Tongue (tissue), 2 donors: ENCODE measurements around the gene MARCOL. TPM values are rescaled to one million over a fixed set of nuclear protein-coding genes. Genes with fewer than 3 reads are reported as not detected.

Experiments
- DNase-seq: peaks from one replicate; pipeline ENCODE4 v3.0.0-alpha.2; 2015
- total RNA-seq: library from RNA; depleted of rRNA; stranded (reverse); fragments of >200 nt; gene quantifications from one replicate; pipeline ENCODE4 v1.2.3, GENCODE V29; 2014

Gene MARCOL, protein sequence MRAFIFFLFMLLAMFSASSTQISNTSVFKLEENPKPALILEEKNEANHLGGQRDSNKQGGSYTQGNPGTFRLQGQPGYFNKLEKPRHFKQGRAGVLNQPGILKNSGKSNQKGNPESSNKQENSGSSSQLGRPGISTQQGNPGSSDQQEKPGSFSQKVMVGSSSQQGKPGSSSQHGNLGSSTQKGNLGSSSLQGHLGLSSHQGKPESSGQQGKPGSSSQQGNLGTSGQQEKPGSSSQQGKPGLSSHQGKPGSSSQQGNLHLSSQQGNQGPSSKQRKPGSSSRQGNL
- total RNA-seq: not detected

DNA sequence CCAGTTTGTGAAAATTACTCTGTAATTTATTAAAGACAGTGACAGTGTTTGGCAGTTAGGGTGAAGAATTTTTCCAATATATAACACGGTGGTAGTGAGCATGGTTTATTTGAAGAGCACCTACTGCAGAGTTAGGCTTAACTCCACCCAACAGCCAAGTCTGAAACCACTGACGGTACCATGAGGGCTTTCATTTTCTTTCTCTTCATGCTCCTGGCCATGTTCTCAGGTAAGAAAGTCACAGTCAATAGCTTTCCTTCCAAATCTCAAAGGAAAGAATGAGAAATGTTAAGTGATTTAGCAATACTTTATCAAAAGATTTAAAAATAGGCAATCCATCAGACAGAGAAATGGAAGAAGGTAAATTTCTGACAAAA is at the start of gene MARCOL:
Gene MARCOL (plus strand): TSS at position 108 of the 377 bp plus-strand sequence. CDS start 73 bp downstream, at position 181.
- DNase-seq: no peak

DNA sequence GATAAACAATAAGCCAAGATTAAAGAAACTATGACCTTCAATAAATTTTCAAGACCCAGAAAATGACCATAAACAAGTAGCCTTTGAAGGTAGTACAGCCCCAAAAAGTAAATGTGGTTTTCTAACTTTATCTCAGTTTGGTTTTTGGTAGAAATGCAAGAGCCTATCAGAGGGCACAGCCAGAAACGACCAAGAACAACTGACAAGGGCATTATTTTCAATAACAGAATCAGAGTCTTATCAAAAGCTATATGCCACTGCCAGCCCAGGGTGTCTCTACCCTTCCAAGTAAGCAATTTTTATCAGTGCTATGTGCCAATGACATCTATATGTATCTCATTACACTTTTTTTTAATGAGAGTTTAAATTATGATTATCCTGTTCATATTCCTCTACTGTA is 47.3 kb upstream of the MARCOL start:
- no peak for DNase-seq

DNA sequence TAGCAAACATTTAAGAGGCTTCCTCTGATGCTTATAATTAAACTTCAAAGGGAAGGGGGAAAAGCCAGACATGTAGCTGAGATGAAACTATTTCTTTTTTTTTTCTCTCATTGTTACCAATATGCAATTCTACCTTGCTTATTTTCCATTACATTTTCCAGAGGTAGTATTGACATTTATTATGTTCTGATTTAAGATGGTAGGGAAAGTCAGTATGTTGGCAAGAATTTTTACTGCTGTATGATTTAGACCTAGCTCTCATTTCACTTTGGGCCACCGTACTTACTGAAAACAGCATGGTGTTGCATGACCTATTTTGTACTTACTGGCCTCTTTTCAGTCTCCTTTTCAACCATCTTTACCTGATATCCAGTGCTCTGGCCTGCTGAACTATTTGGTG is 45.1 kb upstream of the MARCOL start:
- DNase-seq: no peak

DNA sequence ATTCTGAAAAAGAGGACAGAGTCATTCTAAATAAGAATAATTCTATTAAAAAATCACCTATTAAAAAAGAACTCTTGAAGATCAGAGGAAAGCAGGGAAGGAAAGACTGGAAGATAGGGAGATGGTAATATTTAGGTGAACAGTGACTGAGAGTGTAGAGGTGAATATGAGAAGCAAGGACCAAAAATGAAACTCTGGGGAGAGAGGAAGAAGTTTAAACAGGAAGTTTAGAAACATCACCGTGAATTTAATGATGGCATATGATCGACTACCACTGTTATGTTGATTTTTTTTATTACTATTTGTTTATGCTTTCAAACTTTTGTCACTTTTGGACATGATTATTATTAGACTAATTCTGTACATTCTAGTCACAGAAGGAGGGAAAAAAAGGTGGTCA is 37.2 kb upstream of the MARCOL start:
- DNase-seq: no peak

DNA sequence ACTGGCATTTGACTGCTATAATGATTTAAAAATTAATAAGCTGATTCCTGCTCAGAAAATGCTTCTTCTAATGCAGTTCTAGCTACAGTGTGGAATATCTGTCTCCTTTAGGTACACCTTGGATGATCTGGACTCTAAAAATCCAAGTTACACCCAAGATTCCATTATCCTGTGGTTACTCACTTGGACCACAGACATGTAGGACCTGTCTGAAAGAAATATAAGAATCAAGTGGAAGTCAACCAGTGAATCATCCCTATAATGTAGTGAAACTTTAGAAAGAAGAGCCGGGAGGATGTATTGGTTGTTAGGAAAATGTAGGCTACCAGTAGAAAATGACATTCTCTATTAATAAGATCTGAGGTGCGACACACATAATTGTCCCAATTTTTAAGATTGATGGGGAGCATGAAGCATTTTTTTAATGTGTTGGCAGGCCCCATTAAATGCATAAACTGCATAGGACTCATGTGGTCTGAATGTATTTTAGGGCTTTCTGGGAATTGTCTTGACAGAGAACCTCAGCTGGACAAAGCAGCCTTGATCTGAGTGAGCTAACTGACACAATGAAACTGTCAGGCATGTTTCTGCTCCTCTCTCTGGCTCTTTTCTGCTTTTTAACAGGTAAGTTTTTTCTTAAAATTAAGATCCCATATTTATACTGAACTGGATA is 35.7 kb upstream of the MARCOL start, which contains the start of gene SPINK6:
Gene SPINK6 (plus strand): TSS at position 512 of the 673 bp plus-strand sequence. CDS start 55 bp downstream, at position 567.
- DNase-seq: no peak

DNA sequence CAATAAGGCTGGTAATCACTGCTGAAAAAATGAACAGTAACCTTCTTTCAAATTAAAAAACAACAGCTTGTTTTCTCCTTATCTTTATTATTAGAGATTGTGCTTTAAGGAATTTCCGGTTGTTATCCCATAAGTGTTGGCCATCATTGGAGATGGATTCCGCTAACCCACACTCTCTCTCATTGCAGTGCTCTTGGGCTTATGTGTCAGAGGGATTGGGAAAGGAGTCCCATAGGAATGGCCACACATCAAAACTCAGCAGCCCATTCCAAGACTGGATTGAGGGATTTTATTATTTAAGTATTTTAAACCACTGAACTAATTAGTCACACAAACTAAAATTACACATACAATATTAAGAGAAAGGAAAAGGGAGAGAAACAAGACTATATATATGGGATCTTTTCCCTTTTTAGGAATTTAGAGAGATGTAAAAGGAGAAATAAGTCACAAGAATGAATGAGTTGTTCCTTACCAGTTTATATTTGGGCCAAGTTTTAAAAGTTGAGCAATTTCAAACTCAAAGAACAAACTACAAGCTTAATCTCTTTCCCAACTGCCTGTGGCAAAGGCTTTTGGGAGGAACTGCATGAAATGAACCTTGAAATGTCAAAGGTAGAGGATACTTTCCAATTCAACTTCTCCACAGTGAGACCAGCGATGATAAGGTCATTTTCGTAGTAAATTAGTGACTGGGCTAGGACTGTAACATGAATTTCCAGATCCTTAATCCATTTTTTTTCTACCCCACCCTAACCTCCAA is 33.1 kb upstream of the MARCOL start:
- DNase-seq: no peak

DNA sequence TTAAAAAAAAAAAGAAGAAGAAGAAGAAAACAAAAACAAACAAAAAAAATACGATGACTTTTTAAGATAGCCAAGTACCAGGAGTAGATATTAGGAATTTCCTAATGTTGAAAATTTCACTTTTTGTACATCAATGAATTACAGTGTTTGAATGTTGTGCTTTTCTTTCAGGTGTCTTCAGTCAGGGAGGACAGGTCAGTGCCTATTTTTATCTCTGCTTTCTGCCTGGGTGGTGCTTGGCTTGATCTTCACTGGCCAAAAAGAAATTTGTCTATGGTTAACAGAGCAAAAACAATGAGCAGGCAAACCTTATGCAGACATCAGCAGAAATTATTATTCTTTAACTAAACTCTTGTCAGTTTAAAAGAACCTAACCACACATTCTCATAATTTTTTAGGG is 32.5 kb upstream of the MARCOL start:
- no peak for DNase-seq

DNA sequence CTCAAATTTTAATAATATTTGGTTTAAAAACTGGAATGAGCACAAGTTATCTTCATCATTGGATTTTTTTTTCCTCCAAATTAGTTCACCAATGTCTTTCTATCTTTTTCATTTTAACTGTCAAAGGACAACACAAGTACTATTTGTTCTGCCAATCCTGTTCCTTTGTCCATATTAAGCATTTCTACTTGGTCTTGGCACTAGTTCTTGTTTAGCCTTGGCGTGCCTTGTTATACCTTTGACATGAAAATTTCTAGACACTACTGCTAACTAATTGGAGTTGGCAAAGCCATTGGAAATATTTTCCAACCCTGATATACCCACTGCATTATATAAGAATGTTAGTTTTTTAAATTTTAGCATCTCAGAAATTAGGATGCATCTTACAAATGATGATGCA is 31.7 kb upstream of the MARCOL start:
- no peak for DNase-seq

DNA sequence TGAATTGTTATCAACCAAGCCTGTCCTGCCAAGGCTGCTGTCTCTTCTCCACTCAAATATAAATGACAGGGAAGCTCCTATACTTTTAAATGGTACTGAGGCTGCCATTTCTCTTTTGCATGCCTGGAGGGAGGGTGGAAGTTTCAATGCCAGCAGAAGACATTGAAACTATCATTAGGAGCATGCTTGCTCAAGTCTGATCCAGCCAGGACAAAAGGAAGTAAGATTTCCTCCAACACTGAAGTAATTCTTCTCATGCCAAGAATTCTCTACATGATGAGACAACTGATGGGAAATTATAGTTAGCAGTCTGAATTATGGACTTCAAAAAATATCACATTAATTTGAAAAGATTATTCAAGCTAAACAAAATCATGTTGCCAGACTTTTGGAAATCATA is 30.1 kb upstream of the MARCOL start:
- no peak for DNase-seq

DNA sequence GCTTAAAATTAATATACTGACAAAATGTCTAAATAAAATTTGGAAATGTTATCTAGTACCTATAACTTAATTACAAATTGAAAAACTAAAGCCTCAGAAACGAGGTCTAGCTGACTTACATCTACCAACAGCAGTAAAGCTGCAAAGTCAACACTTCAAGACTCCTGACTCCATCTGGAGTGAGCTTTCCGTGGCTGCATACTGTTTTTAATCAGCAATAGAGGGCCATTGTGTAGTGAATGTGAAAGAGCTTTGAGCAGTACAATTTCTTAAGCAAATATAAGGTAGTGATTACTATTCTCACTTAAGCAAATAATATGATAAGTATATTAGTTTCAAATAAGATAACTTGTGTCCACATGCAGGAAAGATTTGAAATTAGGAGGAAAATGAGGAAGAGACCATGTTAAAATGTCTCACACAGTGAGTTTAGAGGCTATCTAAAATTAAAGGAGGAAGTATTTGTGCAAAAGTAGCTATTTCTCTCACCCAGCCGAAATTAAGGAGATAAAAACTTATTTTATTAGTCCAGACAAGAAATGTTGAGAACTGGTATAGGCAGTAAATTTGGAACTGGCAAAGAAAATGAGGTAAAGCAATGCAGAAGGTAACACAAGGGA is 29.1 kb upstream of the MARCOL start:
- DNase-seq: no peak

DNA sequence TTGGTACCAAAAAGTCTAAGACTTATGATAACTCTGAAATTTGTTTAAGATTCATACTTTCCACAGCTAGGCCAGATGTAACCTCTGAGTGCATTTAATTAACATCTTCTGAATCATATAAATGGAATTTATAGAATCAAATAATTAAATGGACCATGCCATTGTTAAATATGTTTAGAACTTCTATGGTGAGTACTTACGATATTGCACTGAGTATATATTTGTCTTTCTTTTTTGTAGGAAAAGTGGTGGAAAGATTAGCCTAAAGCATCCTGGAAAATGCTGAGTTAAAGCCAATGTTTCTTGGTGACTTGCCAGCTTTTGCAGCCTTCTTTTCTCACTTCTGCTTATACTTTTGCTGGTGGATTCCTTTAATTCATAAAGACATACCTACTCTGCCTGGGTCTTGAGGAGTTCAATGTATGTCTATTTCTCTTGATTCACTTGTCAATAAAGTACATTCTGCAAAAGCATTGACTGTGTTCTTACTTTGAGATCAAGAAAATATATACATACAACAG is 23.6 kb upstream of the MARCOL start:
- peak; percentile 9 for DNase-seq

DNA sequence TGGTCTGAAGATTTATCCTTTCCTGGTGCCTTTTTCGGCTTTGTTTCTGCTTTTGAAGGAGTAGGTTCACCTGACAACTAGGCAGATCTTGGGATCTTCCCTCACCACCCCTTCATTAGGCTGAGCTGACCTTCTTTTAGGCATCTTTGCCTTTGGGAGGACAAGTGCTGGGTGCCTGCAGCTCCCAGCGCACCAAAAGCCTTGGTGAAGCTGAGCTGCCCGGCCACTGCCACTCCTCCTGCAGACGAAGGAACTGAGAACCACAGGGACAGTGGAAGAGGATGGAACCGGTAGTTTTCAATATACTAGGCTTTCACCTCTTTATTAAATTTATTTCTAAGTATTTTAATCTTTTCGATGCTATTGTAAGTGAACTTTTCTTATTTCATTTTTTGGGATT is 16.8 kb upstream of the MARCOL start:
- no peak for DNase-seq

DNA sequence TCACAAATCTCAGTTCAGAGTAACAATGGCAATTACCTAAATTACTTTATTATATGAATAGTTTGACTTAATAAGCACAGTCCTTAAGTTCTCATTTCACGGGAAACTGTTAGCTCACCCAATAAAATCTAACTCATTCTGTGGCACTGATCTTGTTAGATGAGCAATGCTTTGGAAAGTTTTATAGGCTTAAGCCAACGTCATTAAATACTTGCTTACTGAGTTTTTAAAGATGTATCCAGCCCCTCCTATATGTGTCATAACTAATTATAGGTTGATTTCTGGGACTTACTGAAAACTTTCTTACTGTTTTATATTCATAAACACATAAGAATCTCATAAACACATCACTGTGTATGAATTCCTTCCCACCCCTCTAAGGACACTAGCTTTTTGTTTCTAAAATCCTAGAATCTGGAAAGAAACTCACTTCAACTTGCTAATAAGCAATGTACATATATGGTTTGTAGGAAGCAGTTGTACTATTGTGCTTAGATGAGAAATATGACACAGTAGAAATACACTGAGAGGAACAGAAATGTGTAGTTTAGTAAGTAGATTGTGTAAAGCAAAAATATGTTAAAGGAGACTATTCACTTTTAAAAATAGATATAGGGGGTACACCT is 14.1 kb upstream of the MARCOL start:
- DNase-seq: no peak

DNA sequence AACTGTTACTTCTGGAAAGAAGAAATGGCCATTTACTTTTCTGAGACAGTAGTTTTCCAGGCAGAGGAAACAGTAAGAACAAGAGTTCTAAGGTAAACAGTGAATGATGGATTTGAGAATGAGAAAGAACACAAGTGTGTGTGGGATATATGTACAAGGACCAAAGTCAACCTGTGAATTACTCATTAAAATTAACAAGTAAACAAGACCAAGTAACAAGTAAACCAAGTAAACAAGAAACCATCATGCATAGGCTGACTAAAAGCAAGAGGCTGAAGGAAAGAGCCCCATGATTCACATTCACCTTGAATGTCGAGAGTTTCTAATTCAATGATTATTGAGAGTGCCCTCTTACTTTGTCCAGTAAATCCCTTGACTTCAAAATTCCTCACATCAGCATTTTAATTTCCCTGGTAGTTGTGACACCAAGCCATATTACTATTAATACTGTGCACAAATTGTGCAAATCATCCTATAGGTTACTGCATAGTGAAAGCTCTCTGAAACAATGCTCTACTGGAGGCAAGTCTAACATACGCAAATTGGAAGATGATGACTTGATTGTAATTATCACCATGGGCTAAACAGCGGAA is 9.8 kb upstream of the MARCOL start:
- DNase-seq: no peak

DNA sequence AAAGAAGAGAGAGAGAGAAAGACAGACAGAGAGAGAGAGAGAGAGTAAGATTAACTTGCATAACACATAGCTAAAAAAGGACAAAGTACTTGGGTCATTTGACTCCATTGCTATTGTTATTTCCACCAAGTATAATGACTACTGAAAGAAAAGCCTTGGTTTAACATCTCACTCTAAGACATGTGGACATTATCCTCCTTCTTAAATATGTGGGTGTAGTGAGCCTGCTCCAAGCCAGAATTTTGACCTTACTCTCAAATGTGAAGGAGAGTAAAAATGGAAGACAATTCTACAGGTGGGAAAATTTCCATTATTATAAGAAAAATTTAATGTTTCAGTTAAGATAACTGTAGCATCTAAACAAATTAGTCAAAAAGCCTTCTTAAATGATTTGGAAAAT is 8.5 kb upstream of the MARCOL start:
- DNase-seq: no peak

DNA sequence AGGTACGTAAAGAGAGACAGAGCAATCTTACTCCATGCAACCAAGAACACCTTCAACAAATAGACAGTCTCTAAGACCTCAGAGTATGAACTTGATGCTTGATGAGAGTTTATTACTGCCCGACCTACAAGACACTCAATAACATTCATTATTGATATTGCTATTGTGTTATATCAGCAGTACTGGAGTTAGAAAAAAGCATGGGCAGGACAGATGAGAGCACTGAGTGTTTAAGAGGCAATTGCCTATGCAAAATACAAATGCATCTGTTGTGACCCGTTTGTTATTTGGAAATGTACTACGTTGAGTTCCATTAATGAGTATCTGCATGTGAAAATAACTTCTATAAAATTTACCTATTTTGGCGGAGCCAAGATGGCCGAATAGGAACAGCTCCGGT is 8.1 kb upstream of the MARCOL start:
- DNase-seq: no peak

DNA sequence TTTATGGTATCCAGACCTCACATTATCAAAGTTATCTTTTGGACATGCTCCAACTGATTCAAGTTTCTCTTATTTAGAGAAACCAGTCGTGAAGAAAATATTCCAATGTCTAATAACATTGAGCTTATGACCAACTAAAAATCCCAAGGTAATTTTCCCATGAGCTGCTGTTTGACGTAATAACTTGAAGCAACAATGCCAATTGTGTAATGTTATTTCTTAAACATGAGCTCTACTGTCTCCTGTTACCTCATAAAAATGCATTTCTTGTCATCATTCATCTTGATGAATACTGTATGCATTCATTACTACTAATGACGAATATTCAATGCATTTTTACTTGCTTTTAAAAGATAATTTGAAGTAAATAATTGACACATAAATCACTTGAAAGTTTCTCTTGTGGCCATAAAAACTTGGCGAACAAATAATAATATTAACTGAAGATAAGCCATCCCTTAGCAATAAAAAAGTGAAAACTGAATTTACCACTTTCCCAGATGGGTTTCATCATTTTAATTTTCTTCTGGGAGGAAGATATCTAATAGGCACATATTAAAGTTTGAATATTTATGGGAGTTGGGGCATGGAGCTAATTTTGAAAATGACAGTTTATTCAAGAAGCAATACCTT is 424 bp upstream of the MARCOL start:
- no peak for DNase-seq

DNA sequence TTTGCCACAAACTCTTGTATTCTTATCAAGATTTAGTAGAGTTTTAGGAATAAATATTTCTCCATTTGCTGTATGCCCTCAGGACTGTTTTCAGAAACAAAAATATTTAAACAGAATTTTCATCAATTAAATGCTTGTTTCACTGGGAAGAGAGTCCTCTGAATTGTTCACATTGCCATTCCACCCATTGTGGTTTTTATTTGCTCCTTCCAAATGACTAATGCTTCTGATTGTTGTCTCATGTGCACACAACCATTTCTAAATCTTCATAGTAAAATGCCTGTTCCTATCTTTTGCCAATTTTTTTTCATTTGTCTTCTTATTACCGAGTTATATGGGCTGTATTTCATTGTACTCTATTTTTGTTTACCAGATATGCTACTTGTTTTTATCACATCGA is 10.6 kb downstream of the MARCOL start:
- no peak for DNase-seq

DNA sequence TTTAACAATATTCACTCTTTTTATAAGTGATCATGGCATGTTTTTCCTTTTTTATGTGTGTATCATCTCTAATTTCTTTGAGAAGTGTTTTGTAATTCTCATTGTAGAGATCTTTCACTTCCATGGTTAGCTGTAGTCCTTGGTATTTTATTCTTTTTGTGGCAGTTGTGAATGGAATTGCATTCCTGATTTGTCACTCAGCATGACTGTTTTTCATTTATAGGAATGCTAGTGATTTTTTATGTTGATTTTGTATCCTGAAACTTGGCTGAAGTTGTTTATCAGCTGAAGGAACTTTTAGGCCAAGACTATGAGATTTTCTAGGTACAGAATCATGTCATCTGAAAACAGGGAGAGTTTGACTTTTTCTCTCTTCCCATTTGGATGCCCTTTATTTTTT is 17.1 kb downstream of the MARCOL start:
- no peak for DNase-seq

DNA sequence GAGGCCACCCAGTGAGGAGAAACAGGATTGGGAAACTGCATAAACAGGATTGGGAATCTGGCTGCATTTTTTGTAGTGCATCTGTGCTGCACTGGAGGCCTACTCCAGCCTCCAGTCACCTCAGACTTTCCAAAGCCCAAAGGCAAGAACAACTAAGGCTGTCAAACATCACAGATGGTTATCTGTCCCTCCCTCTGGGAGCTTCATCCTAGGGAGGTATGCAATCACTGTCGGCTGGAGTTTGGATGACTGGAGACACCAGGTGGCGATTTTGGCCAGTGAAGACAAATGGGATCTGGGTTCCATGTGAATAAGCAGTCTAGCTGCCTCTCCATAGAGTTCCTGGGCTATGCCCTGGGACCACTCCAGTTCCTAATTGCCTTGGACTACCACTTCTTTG is 21.0 kb downstream of the MARCOL start:
- no peak for DNase-seq

DNA sequence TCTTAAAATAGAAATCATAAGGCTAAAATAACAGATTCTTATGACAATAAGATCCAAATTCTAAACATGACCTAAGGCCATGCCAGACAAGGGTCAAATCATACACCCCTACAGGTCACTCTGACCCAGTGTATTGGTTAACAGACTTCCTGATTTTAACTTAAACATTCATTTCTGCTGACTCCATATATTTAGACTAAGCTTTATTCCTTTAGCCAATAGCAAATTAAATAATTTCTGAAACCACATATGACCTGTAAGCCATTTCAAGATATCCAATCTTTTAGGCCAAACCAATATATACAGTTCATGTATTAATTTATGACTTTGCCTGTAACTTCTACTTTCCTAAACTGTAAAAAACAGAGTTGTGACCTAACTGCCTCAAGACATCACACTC is 22.9 kb downstream of the MARCOL start:
- no peak for DNase-seq
